Activated CD4-positive, alpha-beta T cell treated with anti-CD3 and anti-CD28 coated beads, Interleukin-2, Interleukin-6, amounts not matched to agents 100 ng/mL and 50 ng/mL, durations not matched to agents 16 hours and 8 hours (primary cell): ENCODE measurements around the gene SLC25A20.
A peak's percentile ranks its signal among the peaks of the same experiment; 100 is the strongest.
"Not testable (repeated sequence)": the region's sequence is repeated elsewhere in the genome, so short reads cannot be mapped to it uniquely, and the experiment has no call there.

Experiments used
- DNase-seq: peaks from one replicate; pipeline ENCODE4 v3.0.0-alpha.2; 2020

SLC25A20 gene, protein sequence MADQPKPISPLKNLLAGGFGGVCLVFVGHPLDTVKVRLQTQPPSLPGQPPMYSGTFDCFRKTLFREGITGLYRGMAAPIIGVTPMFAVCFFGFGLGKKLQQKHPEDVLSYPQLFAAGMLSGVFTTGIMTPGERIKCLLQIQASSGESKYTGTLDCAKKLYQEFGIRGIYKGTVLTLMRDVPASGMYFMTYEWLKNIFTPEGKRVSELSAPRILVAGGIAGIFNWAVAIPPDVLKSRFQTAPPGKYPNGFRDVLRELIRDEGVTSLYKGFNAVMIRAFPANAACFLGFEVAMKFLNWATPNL

DNA sequence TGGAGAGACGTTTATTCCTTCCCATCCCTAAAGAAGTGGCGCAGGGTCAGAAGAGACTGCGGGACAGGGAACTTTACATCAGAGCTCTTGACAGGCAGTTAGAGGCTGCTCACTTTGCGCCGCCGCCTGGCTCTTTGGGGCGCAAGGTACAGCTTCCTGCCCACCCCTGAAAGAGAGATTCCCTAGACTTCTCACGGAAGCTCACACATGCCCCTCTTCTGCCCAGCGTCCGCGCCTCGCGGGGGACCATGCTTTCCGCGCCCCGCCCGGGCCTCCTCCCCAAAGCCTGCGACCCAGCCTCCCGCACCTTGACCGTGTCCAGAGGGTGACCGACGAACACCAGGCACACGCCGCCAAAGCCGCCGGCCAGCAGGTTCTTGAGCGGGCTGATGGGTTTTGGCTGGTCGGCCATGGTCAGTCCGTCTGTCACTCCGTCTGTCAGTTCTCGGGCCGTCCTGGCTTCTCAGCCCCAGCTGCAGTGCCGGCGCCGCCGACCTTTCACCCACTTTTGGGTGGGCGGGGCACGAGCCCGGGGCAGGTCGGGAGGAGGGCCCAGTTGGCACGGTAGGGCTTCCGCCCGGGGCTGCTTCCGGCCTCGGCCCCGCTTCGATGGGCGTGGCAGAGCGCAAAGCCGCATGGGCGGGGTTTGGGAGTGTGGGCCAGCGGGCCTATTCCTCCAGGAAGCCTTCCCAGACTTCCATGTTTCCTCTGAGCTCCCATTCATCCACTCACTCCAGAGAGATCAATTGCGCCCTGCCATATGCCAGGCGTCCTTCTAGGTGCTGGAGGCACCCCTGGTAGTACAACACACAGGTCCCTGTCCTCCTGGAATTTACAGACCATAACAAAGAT, at the start of gene SLC25A20:
SLC25A20 (minus strand) TSS at position 500 of the 852 bp plus-strand sequence; CDS start at position 412, 88 bp downstream.
- DNase-seq = peak; percentile 96

DNA sequence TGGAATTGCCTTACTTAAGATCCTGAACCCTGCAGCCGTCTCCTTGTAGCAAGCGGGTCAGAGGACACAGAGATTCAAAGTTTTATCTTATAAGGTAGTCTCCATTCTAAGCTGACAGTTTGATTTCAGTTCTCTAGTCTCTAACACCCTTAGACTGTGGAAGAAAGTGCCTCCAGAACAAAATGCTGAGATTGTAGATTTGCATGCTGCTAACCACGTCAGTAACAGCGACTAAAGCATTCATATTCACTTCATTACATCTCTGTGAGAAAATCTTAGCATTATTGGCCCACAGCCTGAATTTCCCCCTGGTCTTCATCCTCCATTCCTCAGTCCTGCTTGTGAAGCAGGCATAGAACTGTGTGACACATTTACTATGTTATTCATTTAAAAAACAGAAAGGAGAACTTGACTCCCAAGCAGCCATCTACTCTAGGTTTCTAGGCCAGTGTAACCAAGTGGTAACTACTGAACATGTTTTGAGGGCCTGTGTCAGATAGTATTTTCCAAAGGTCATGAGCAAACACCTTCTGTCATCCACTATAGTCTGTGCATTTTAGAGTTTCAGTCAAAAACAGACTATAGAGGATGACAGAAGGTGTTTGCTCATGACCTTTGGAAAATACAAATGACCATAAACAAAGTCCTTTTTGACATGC, 47.3 kb upstream of the SLC25A20 start:
- no peak for DNase-seq

DNA sequence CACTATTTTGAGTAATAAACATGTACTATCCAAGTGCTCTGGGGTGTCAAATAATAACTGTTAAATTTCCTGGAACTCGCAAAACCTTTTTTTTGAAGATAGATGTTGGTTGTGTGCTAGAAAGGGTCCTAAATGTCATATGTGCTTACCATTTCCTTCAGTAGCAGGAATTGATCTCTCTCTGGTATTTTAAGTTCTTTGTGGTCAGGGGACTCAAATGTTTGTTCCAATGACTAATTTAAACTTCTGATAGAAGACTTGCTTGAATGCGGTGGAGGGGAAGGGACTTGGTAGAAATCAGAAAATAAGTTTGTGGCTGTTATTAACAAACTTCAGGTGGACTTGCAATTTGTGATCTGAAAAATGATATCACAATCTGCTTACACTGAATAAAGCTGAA, 46.8 kb upstream of the SLC25A20 start:
- DNase-seq = no peak

GRCh38 chr3:48938689-48939088, 40.0 kb upstream of the SLC25A20 start:
- no peak for DNase-seq

DNA sequence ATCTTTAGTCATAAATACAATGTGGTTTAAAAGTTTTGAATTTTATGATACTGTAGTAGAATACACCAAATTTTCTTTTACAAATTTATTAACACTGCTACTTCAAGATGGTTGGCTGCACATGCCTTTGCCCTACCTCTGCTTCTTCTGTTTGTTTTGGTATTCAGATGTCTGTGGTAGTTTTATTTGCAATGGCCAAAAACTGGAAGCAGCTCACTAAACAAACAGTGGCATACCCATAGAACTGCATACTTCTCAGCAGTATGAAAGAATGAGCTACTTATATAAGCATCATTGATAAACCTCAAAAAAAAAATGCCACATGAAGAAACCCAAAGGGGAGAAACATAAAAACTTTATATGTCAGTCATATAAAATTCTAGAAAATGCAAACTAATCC, 39.5 kb upstream of the SLC25A20 start:
- DNase-seq = no peak

DNA sequence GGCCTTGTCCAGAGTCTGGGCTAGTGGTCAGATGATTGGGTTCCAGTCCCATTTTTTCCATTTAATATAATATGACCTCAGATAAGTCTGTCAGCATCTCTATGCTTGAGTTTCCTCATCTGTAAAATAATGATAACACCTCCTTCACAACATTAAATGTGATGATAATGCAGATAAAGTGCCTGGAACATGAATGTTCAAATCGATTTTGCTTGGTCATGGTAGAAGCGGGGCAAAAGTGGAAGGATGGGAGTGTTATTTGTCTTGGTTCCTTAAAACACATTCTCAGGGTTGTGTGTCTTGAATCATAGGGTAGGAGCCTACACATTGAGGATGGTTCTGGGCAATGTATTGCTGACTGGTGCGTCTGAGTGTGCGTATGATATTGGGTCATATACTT, 36.8 kb upstream of the SLC25A20 start:
- DNase-seq = no peak

DNA sequence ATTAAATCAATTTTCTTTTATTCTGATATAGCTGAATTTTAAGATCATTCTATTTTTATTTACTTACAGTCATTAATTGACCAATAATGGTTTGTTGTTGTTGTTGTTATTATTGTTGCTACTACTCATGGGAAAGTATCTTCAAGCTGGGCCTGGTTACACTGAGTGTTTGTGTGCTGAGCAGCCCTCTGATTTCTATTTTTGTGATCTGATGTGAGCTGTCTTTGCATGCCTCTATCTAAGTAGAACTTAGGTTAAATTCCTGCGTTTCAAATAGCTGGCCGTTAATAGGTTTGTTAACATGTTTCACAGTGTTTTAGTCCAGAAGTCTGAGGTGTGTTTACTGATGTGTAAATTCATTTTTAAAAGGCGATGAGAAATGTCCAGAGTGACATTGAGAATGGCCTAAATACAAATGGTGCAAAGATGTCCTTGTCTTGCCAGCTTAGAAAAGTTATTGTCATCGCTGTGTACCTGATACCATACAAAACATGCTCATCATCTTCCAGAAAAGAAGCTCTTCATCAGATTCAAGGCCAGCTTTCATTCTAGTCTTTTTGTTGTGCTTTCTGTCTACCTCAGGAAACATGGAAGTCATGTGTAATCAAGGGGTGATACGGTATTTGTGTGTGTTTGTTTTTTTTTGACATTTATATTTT, 35.8 kb upstream of the SLC25A20 start:
- no peak for DNase-seq

GRCh38 chr3:48931944-48932580, 33.4 kb upstream of the SLC25A20 start:
- peak; percentile 36 for DNase-seq

- peak; percentile 28 for DNase-seq
Measured at GRCh38 chr3:48930590-48930989, 31.9 kb upstream of the SLC25A20 start.

- DNase-seq = no peak
Measured at GRCh38 chr3:48929358-48930035, 30.8 kb upstream of the SLC25A20 start.

- DNase-seq = peak; percentile 23
Measured at GRCh38 chr3:48928679-48929078, 30.0 kb upstream of the SLC25A20 start.

- DNase-seq = peak; percentile 54
Measured at GRCh38 chr3:48927928-48928327, 29.2 kb upstream of the SLC25A20 start.

DNA sequence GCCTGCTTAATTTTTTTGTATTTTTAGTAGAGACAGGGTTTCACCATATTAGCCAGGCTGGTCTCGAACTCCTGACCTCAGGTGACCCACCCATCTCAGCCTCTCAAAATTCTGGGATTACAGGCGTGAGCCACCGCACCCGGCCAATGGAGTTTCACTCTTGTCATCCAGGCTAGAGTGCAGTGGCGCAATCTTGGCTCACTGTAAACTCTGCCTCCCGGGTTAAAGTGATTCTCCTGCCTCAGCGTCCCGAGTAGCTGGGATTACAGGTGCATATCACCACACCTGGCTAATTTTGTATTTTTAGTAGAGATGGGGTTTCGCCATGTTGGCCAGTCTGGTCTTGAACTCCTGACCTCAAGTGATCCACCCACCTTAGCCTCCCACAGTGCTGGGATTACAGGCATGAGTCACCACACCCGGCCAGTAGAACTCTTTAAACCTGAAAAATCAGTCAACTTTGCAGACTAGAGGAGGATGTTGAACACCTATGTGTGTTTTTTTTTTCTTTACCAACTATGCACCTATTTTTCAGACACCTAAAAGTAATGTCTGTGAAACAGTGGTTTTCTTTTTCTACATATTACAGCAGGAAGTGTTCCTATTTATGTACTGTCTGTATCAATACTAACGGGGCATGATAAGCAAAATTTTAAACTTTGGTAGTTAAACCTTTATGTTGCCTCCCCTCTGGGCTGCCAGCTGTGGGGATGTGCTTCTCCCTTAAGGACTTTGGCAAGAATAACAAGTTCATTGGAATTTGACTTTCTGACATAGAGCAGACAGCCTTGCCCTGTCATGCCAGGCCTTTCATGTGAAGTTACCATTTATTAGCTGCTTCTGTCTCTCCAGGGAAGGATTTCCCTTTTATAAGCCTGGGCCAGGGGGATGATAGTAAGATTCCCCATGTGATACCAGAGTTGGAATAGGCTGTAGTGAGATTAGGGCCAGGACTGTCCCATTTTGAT, 28.0 kb upstream of the SLC25A20 start:
- DNase-seq = peak; percentile 42

GRCh38 chr3:48919215-48920138, 20.8 kb upstream of the SLC25A20 start:
- DNase-seq = peak; percentile 78

- peak; percentile 95 for DNase-seq
Measured at GRCh38 chr3:48918388-48919214, 19.9 kb upstream of the SLC25A20 start, which contains the start of gene ARIH2. Gene ARIH2 (plus strand): TSS chr3:48918842. CDS start chr3:48927559, 8,717 bp downstream.

DNA sequence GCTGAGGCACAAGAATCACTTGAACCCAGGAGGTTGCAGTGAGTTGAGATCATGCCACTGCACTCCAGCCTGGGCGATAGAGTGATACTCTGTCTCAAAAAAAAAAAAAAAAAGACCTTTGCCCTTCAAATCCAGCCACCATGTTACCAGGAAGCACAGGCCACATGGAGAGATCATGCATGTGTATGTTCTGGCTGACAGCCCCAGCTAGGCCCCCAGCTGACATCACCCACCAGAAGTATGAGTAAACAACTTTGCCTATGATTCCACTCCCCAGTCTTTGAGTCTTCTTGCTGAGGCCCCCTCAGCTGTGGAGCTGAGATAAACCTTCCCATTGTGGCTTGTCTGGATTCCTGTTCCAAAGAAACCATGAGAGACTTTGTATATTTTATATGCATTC, 16.6 kb upstream of the SLC25A20 start:
- DNase-seq = no peak

DNA sequence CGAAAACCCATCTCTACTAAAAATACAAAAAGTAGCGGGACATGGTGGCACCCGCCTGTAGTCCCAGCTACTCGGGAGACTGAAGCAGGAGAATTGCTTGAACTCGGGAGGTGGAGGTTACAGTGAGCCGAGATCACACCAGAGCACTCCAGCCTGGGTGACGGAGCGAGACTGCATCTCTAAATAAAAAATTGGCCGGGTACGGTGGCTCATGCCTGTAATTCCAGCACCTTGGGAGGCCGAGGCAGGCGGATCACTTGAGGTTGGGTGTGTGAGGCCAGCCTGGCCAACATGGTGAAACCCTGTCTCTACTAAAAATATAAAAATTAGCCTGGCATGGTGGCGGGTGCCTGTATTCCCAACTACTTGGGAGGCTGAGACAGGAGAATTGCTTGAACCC, 8.3 kb upstream of the SLC25A20 start:
- not testable (repeated sequence) for DNase-seq

DNA sequence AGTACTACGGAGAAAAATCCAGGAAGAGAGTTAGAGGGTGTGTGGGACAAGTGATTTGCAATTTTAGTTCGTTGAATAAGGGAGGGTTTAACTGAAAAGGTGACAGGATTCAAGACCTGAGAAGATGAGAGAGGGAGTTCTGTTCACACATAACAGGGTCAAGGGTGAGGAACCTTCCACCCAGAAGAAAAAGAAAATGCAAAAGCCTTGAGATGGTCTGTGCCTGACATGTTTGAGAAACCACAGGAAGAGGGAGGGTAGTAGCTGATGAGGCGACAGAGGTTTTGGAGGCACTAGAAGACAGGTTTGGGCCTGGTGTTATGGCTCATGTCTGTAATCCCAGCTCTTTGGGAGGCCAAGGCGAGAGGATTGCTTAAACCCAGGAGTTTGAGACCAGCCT, 591 bp upstream of the SLC25A20 start:
- DNase-seq = peak; percentile 46
